DOHH2 (cell line): ENCODE results near the gene PITRM1.

Experiments
- H3F3A ChIP-seq: fragments of 200-600 bp; sonication (generic), shearing (Covaris generic); 2 replicates; pipeline ENCODE4 v1.6.0; 2016; ENCODE audit warnings: antibody characterized with exemption, mild to moderate bottlenecking; ENCODE audit not compliant: control insufficient read depth, insufficient read depth
- H3K27ac ChIP-seq: fragments of 200-600 bp; sonication (generic); 2 replicates; pipeline ENCODE4 v1.5.1; 2014; ENCODE audit warnings: low read depth, mild to moderate bottlenecking, low read length, moderate library complexity
- H3K27me3 ChIP-seq: fragments of 200-600 bp; sonication (generic); 2 replicates; pipeline ENCODE4 v1.6.1; 2014; ENCODE audit warnings: mild to moderate bottlenecking, low read length, mixed read lengths; ENCODE audit not compliant: control insufficient read depth
- H3K36me3 ChIP-seq: fragments of 200-600 bp; sonication (generic); 2 replicates; pipeline ENCODE4 v1.6.1; 2014; ENCODE audit warnings: mild to moderate bottlenecking, low read length, moderate library complexity, mixed read lengths; ENCODE audit not compliant: control insufficient read depth
- H3K4me1 ChIP-seq: fragments of 200-600 bp; sonication (generic); 2 replicates; pipeline ENCODE4 v1.6.1; 2014; ENCODE audit warnings: mild to moderate bottlenecking, low read length, mixed read lengths; ENCODE audit not compliant: control insufficient read depth
- H3K4me2 ChIP-seq: fragments of 200-600 bp; sonication (generic); 2 replicates; pipeline ENCODE4 v1.6.0; 2014; ENCODE audit warnings: mild to moderate bottlenecking, low read length, moderate library complexity
- H3K4me3 ChIP-seq: fragments of 200-600 bp; sonication (generic); 2 replicates; pipeline ENCODE4 v1.5.1; 2014; ENCODE audit warnings: mild to moderate bottlenecking, low read length, mixed read lengths
- H3K79me2 ChIP-seq: fragments of 200-600 bp; sonication (generic); 2 replicates; pipeline ENCODE4 v1.6.1; 2014; ENCODE audit warnings: mild to moderate bottlenecking, low read length, mixed read lengths; ENCODE audit not compliant: control insufficient read depth
- H3K9me2 ChIP-seq: fragments of 200-600 bp; sonication (generic); replicated peaks from 2 replicates; pipeline ENCODE4 v1.6.1; 2014; ENCODE audit warnings: mild to moderate bottlenecking, low read length, mixed read lengths; ENCODE audit not compliant: control insufficient read depth
- H3K9me3 ChIP-seq: fragments of 200-600 bp; sonication (generic); 2 replicates; pipeline ENCODE4 v1.6.1; 2014; ENCODE audit warnings: antibody characterized with exemption, low read length, mixed read lengths; ENCODE audit not compliant: control insufficient read depth, insufficient read depth
- H4K20me1 ChIP-seq: fragments of 200-600 bp; sonication (generic); 2 replicates; pipeline ENCODE4 v1.6.0; 2014; ENCODE audit warnings: low read depth, mild to moderate bottlenecking, antibody characterized with exemption, low read length, moderate library complexity; ENCODE audit not compliant: control insufficient read depth, insufficient read depth
- CTCF ChIP-seq: fragments of 200-600 bp; sonication (generic); IDR thresholded peaks from one replicate; pipeline ENCODE4 v1.5.1; 2014; ENCODE audit warnings: antibody characterized with exemption, mild to moderate bottlenecking, low read depth, low read length; ENCODE audit not compliant: poor library complexity, severe bottlenecking
- EZH2phosphoT487 ChIP-seq: fragments of 200-600 bp; sonication (generic); IDR thresholded peaks from 2 replicates; pipeline ENCODE4 v1.6.1; 2017; ENCODE audit warnings: borderline replicate concordance, mild to moderate bottlenecking, antibody characterized with exemption, low read length, moderate library complexity, mixed read lengths

PITRM1 gene

GRCh38 chr10:3185386-3185785 lies 12.8 kb upstream of the PITRM1 start:
- H3K27me3 ChIP-seq, result peaks cover 5% of the 10 kb centered on the region
- H3K36me3 ChIP-seq, result no peaks in the 10 kb centered on the region
- no peak overlapping the region for H3K4me2 ChIP-seq
- TF ChIP-seq EZH2phosphoT487 (no peak), CTCF (no peak)
- H3K79me2 ChIP-seq, result no peaks in the 10 kb centered on the region
- no peaks in the 10 kb centered on the region for H3K4me1 ChIP-seq
- H3F3A ChIP-seq, result no peaks in the 10 kb centered on the region
- H3K9me3 ChIP-seq, result no peaks in the 10 kb centered on the region
- no peak overlapping the region for H3K4me3 ChIP-seq
- H3K27ac ChIP-seq, result no peak overlapping the region
- H4K20me1 ChIP-seq, result no peaks in the 10 kb centered on the region
- no peaks in the 10 kb centered on the region for H3K9me2 ChIP-seq

DNA sequence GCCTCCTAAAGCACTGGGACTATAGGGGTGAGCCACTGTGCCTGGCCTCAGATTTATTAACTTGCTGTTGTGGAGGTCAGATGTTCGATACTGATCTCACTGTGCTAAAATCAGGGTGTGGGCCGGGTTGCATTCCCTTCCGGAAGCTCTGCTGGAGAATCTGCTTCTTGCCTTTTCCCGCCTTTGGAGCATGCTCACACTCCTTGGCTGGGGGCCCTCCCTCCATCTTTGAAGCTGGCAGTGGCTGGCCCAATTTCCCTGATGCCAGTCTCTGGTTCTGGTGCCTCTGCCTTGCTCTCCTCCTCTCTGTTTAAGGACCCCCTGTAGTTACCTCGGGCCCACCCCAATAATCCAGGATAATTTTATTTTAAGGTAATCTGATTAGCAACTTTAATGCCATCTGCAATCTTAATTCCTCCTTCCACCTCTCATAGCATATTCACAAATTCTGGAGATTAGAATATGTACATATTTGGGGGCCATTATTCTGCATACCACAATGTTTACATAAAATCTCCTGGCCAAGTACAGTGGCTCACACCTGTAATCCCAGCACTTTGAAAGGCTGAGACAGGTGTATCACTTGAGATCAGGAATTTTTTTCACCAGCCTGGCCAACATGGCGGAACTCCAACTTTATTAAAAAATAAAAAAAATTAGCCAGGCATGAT lies 7.9 kb upstream of the PITRM1 start:
- Histone ChIP-seq H3K4me2 (no peak overlapping the region), H3K27ac (no peak overlapping the region), H3F3A (no peaks in the 10 kb centered on the region), H3K4me3 (no peak overlapping the region), H3K79me2 (no peaks in the 10 kb centered on the region), H3K9me3 (no peaks in the 10 kb centered on the region), H3K4me1 (no peaks in the 10 kb centered on the region), H3K36me3 (no peaks in the 10 kb centered on the region), H3K9me2 (no peaks in the 10 kb centered on the region), H4K20me1 (no peaks in the 10 kb centered on the region), H3K27me3 (peaks cover 38% of the 10 kb centered on the region)
- no peak for TF ChIP-seq CTCF
- TF ChIP-seq EZH2phosphoT487, result no peak

- no peaks in the 10 kb centered on the region for H3K9me3 ChIP-seq
- peaks cover 45% of the 10 kb centered on the region for H3K27me3 ChIP-seq
- no peak for TF ChIP-seq CTCF
- no peak for TF ChIP-seq EZH2phosphoT487
- H3K4me1 ChIP-seq, result no peaks in the 10 kb centered on the region
- no peak overlapping the region for H3K4me2 ChIP-seq
- H3K36me3 ChIP-seq, result no peaks in the 10 kb centered on the region
- no peaks in the 10 kb centered on the region for H4K20me1 ChIP-seq
- no peaks in the 10 kb centered on the region for H3F3A ChIP-seq
- H3K4me3 ChIP-seq, result no peak overlapping the region
- no peaks in the 10 kb centered on the region for H3K79me2 ChIP-seq
- H3K9me2 ChIP-seq, result no peaks in the 10 kb centered on the region
- no peak overlapping the region for H3K27ac ChIP-seq
These were observed 6.6 kb upstream of the PITRM1 start for GRCh38 chr10:3179174-3179573.
